Mesodermal cell (in vitro differentiated cells): Measurements from ENCODE around the gene NOS1.
"Not testable (repeated sequence)": the region's sequence is repeated elsewhere in the genome, so short reads cannot be mapped to it uniquely, and the experiment has no call there.

Experiments
- H3K27ac ChIP-seq: 2 replicates; pipeline ENCODE4 v1.7.0; 2013; ENCODE audit warnings: mild to moderate bottlenecking, low read depth, low read length, moderate library complexity; ENCODE audit not compliant: severe bottlenecking
- H3K36me3 ChIP-seq: 2 replicates; pipeline ENCODE4 v1.7.1; 2013; ENCODE audit warnings: mild to moderate bottlenecking, low read length, moderate library complexity; ENCODE audit not compliant: control insufficient read depth, insufficient read depth
- H3K4me1 ChIP-seq: one replicate; pipeline ENCODE4 v1.7.1; 2013; ENCODE audit warnings: mild to moderate bottlenecking, low read length; ENCODE audit not compliant: insufficient read depth, control insufficient read depth, poor library complexity, severe bottlenecking
- H3K4me3 ChIP-seq: 2 replicates; pipeline ENCODE4 v1.7.0; 2013; ENCODE audit warnings: low read length, control low read depth, mild to moderate bottlenecking; ENCODE audit not compliant: insufficient read depth, poor library complexity, severe bottlenecking; ENCODE audit errors: extremely low read depth
- H3K9me3 ChIP-seq: 2 replicates; pipeline ENCODE4 v1.7.1; 2013; ENCODE audit warnings: mild to moderate bottlenecking, low read length, moderate library complexity; ENCODE audit not compliant: control insufficient read depth
- WGBS, 2 experiments: methylation state at CpG; one replicate each; pipeline ENCODE4 v1.1.5; 2013; ENCODE audit warnings: missing lambda C conversion rate in 2 of 2; ENCODE audit not compliant: insufficient coverage in 2 of 2; 5-methylcytosine and 5-hydroxymethylcytosine counted together

Gene NOS1

DNA sequence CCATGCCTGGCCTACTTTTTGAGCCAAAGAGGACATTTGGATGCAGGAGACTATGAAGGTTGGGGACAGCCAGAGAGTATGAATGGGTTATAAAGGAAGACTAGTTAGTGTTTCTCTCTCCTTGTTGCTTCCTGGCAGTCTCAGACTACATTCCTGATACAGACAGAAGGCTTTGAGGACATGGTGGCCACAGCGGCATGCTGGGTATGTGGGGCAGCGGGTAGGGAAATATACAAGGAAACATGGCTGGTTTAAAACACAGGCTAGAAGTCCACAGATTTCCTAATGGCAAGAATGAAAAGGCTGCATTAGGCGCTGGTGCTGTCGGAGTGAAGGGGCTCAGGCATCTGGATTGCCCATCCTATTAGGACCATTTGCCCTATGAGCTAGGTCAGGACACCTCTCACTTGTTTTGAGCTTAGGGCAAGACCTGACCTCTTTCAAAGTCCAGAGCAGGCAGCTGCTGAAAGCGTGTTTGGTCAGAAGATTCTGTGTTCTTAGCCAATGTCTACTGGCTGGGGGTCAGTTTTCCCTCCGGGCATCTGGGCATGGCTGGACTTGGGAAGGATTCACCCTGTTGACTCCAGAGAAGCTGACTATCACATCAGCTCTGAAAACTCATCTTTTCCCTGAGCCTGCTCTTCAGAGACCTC lies 151.0 kb downstream of the NOS1 start:
- Histone ChIP-seq H3K9me3 (no peaks in the 10 kb centered on the region), H3K4me1 (no peaks in the 10 kb centered on the region), H3K27ac (no peak overlapping the region), H3K36me3 (no peaks in the 10 kb centered on the region), H3K4me3 (no peak overlapping the region)
- 90 to 98% methylated on average over 5 to 6 of the region's 6 CpGs for WGBS, 2 experiments

GRCh38 chr12:117209626-117210025 lies 151.8 kb downstream of the NOS1 start:
- H3K36me3 ChIP-seq: no peaks in the 10 kb centered on the region
- H3K4me3 ChIP-seq: no peak overlapping the region
- H3K9me3 ChIP-seq: no peaks in the 10 kb centered on the region
- 100% methylated on average over 2 to 3 of the region's 3 CpGs for WGBS, 2 experiments
- no peaks in the 10 kb centered on the region for H3K4me1 ChIP-seq
- no peak overlapping the region for H3K27ac ChIP-seq

- 90 to 93% methylated on average over 7 to 12 of the region's 13 CpGs for WGBS, 2 experiments
- no peaks in the 10 kb centered on the region for H3K36me3 ChIP-seq
- no peaks in the 10 kb centered on the region for H3K9me3 ChIP-seq
- H3K27ac ChIP-seq: no peak overlapping the region
- no peak overlapping the region for H3K4me3 ChIP-seq
- H3K4me1 ChIP-seq: no peaks in the 10 kb centered on the region
Measured at GRCh38 chr12:117208811-117209455, 152.5 kb downstream of the NOS1 start.

GRCh38 chr12:117208206-117208605 lies 153.2 kb downstream of the NOS1 start:
- H3K4me1 ChIP-seq: no peaks in the 10 kb centered on the region
- no peak overlapping the region for H3K4me3 ChIP-seq
- H3K9me3 ChIP-seq: no peaks in the 10 kb centered on the region
- no peaks in the 10 kb centered on the region for H3K36me3 ChIP-seq
- WGBS, 2 experiments: 81 to 93% methylated on average over 8 to 13 of the region's 16 CpGs
- H3K27ac ChIP-seq: no peak overlapping the region

- Histone ChIP-seq H3K4me1 (no peaks in the 10 kb centered on the region), H3K36me3 (no peaks in the 10 kb centered on the region)
- 53% methylated on average over 2 of the region's 2 CpGs; no CpG with 5 or more reads in 1 of the 2 experiments for WGBS, 2 experiments
Measured at GRCh38 chr12:117207675-117208074, 153.8 kb downstream of the NOS1 start.

DNA sequence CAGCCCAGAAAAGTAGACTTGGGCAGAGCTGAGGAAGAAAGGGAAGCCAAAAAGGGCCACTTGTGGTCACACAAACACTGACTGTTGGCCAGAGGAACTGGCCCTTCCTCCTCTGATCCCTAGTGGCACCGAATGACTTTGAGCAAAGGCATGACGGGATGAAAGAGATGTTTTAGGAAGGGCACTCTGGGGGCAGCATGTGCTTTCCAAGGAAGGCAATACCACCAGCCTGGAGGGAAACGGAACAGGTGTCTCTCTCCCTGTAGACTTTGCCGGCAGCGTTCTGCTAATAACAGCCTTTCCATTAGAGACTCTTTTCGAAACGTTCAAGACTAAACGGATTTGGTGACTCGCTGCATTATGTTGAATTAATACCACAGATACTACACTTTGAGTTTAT lies 158.9 kb downstream of the NOS1 start:
- Histone ChIP-seq H3K27ac (no peak overlapping the region), H3K4me1 (no peaks in the 10 kb centered on the region), H3K9me3 (no peaks in the 10 kb centered on the region), H3K36me3 (no peaks in the 10 kb centered on the region), H3K4me3 (no peak overlapping the region)
- WGBS, 2 experiments: 95 to 97% methylated on average over 9 of the region's 9 CpGs

More at GRCh38 chr12:117207675-117208074, 153.8 kb downstream of the NOS1 start:
- H3K9me3 ChIP-seq: no peaks in the 10 kb centered on the region
- H3K27ac ChIP-seq: no peak overlapping the region
- no peak overlapping the region for H3K4me3 ChIP-seq

DNA sequence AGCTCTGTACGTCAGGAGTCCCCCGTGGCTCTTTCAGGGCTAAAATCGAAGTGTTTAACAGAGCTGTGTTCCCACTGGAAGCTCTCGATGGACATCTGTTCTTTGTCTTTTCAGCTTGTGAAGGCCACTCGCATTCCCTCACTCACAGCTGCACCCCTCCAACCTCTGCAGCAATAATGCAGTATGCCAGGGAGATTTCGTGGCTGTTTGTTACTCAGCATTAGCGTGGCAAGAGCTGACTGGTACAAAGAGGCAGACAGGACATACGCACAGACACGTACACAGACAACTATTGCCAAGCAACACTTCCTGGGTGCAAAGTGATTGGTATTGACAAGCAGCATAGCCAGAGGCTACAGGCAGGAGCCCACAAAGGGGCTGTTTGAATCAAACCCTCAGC lies 159.4 kb downstream of the NOS1 start:
- WGBS, 2 experiments: 86 to 95% methylated on average over 6 to 8 of the region's 9 CpGs
- H3K9me3 ChIP-seq: no peaks in the 10 kb centered on the region
- no peak overlapping the region for H3K4me3 ChIP-seq
- no peaks in the 10 kb centered on the region for H3K4me1 ChIP-seq
- H3K36me3 ChIP-seq: no peaks in the 10 kb centered on the region
- H3K27ac ChIP-seq: no peak overlapping the region

DNA sequence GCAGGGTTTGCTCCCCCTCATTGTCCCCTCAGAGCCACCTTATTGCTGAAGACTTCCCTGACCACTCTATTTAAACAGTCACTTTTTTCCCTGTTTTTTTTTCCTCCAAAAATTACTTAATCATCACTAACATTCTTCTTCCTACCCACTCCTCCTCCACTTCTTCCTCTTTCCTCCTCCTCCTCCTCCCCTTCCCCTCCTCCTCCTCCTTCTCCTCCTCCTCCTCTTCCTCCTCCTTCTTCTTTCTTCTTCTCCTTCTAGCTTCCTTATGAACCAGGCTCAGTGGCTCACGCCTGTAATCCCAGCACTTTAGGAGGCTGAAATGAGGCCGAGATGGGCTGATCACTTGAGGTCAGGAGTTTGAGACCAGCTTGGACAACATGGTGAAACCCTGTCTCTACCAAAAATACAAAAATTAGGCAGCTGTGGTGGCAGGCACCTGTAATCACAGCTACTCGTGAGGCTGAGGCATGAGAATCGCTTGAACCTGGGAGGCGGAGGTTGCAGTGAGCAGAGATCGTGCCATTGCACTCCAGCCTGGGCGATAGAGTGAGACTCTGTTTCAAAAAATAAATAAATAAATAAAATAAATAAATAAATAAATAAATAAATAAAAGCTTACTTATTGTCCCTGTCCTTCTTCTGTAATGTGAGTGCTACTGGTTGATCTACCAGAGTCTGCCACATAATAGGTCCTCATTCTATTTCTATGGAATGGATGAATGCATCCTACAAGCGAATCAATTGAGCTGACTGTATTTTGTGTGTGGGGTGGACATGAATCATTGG lies 161.3 kb downstream of the NOS1 start:
- not testable (repeated sequence) for H3K4me3 ChIP-seq, H3K27ac ChIP-seq, H3K9me3 ChIP-seq, H3K4me1 ChIP-seq, H3K36me3 ChIP-seq
- WGBS, 2 experiments: 71 to 98% methylated on average over 1 to 6 of the region's 8 CpGs

DNA sequence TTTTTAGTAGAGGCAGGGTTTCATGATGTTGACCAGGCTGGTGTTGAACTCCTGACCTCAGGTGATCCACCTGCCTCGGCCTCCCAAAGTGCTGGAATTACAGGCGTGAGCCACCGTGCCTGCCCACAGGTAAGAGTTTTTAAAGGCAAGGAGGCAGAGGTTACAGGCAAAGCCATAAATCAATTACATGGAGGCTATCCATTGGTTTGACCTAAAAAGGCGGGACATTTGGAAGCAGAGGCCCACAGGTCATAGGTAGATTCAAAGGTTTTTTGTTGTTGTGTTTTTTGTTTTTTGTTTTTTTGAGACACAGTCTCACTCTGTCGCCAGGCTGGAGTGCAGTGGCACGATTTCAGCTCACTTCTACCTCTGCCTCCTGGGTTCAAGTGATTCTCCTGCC lies 165.1 kb downstream of the NOS1 start:
- H3K27ac ChIP-seq: not testable (repeated sequence)
- WGBS, 2 experiments: 93 to 96% methylated on average over 4 to 6 of the region's 6 CpGs

DNA sequence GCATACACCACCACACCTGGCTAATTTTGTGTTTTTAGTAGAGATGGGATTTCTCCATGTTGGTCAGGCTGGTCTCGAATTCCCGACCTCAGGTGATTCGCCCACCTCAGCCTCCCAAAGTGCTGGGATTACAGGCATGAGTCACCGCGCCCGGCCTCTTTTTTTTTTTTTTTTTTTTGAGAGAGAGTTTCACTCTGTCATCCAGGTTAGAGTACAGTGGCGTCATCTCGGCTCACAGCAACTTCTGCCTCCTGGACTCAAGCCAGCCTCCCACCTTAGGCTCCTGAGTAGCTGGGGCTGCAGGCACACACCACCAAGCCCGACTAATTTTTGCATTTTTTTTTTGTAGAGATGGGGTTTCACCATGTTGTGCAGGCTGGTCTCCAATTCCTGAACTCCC lies 166.4 kb downstream of the NOS1 start:
- 86% methylated on average over 1 of the region's 9 CpGs; no CpG with 5 or more reads in 1 of the 2 experiments for WGBS, 2 experiments
- H3K27ac ChIP-seq, H3K9me3 ChIP-seq, H3K4me3 ChIP-seq, H3K4me1 ChIP-seq, H3K36me3 ChIP-seq: not testable (repeated sequence)

More for the DNA sequence above, 165.1 kb downstream of the NOS1 start:
- H3K4me1 ChIP-seq, H3K4me3 ChIP-seq, H3K36me3 ChIP-seq, H3K9me3 ChIP-seq: not testable (repeated sequence)
